HL-60 (cell line): ENCODE results near the gene GLCE.

Experiments used
- CTCF ChIP-seq: IDR thresholded peaks from one replicate; pipeline ENCODE4 v1.5.1; 2011; ENCODE audit warnings: low read length, control low read depth, inconsistent platforms; ENCODE audit not compliant: insufficient read depth
- GABPA ChIP-seq: IDR thresholded peaks from 2 replicates; pipeline ENCODE4 v1.6.1; 2012; ENCODE audit warnings: low read depth

- TF ChIP-seq CTCF, result no peak
- no peak for TF ChIP-seq GABPA
Measured at GRCh38 chr15:69314131-69314530, 153.7 kb downstream of the GLCE start.
